Omental fat pad (tissue), 4 donors: ENCODE data around the gene TGM1. TPM values are rescaled to one million over a fixed set of nuclear protein-coding genes. Genes with fewer than 3 reads are reported as not detected.
A peak's percentile ranks its signal among the peaks of the same experiment; 100 is the strongest.

Experiments
- ATAC-seq: fragments of 150-250 bp; one replicate; pipeline ENCODE4 v1.9.1; 2016; ENCODE audit warnings: mild to moderate bottlenecking, moderate library complexity; ENCODE audit not compliant: low FRiP score
- DNase-seq: peaks from one replicate; pipeline ENCODE4 v3.0.0-alpha.2; 2019; ENCODE audit warnings: low spot score
- total RNA-seq, 4 donors: library from RNA; depleted of rRNA; stranded (reverse); fragments of >200 nt; gene quantifications; one replicate each; pipeline ENCODE4 v1.1.0, GENCODE V29; 2016
- TF ChIP-seq, protein P1 (sequence below), 3 donors: fragments of 450-650 bp; IDR thresholded peaks; one replicate each; pipeline ENCODE4 v1.5.1; 2016 to 2017; ENCODE audit warnings: antibody characterized with exemption in 3 of 3, mild to moderate bottlenecking in 3 of 3, moderate library complexity in 2 of 3

TGM1 gene
- total RNA-seq, 4 donors from 2014 or later, result 2.0 to 114 (median 79.1) TPM

DNA sequence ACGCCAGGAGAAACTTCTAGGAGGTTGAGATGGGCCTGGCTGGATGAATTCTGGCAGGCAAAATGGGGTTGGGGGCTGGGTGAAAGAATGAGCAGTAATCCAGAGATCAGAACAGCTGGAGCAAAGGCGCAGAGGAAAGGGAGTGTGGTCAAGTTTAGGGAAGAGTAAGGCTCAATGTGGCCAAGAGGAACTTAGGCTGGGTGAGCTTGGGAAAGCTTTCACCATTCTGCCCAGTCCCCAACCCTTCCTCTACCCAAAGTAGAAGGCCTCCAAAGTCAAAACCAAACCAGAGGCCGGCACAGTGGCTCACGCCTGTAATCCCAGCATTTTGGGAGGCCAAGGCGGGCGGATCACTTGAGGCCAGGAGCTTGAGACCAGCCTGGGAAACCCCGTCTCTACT is 18.7 kb upstream of the TGM1 start:
- DNase-seq (no peak), ATAC-seq (no peak)

GRCh38 chr14:24280797-24281460 is 18.0 kb upstream of the TGM1 start:
- DNase-seq (no peak), ATAC-seq (peak; percentile 79)
- TF ChIP-seq, protein P1, sequence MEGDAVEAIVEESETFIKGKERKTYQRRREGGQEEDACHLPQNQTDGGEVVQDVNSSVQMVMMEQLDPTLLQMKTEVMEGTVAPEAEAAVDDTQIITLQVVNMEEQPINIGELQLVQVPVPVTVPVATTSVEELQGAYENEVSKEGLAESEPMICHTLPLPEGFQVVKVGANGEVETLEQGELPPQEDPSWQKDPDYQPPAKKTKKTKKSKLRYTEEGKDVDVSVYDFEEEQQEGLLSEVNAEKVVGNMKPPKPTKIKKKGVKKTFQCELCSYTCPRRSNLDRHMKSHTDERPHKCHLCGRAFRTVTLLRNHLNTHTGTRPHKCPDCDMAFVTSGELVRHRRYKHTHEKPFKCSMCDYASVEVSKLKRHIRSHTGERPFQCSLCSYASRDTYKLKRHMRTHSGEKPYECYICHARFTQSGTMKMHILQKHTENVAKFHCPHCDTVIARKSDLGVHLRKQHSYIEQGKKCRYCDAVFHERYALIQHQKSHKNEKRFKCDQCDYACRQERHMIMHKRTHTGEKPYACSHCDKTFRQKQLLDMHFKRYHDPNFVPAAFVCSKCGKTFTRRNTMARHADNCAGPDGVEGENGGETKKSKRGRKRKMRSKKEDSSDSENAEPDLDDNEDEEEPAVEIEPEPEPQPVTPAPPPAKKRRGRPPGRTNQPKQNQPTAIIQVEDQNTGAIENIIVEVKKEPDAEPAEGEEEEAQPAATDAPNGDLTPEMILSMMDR (IDR thresholded peaks at IDR 0.05), result no peak

More for the DNA sequence above, 18.7 kb upstream of the TGM1 start:
- TF ChIP-seq, protein P1 (IDR thresholded peaks at IDR 0.05), result no peak

- TF ChIP-seq, protein P1 (IDR thresholded peaks at IDR 0.05), result no peak
- DNase-seq, result no peak
- ATAC-seq, result no peak
Observed at GRCh38 chr14:24279301-24280186, 16.6 kb upstream of the TGM1 start.

DNA sequence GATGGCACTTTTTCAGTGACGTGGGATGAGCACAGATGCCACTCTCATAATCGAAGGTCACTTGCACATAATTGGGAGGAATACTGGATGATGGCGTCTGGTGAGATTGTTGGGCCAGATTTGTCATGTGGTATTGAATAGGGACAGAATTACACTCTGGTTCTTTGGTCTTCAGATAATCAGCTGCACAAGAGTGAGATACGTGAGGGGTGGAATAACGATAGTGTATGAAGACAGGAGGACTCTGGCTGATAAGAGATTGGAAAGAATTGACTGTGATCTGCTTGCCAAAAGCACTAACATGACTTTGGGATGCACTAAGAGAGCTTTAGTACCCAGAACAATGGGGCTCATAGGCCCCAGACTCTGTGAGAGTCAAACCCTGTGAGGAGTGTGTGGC is 15.4 kb upstream of the TGM1 start:
- no peak for ATAC-seq
- DNase-seq, result no peak
- TF ChIP-seq, protein P1 (IDR thresholded peaks at IDR 0.05), result no peak

DNA sequence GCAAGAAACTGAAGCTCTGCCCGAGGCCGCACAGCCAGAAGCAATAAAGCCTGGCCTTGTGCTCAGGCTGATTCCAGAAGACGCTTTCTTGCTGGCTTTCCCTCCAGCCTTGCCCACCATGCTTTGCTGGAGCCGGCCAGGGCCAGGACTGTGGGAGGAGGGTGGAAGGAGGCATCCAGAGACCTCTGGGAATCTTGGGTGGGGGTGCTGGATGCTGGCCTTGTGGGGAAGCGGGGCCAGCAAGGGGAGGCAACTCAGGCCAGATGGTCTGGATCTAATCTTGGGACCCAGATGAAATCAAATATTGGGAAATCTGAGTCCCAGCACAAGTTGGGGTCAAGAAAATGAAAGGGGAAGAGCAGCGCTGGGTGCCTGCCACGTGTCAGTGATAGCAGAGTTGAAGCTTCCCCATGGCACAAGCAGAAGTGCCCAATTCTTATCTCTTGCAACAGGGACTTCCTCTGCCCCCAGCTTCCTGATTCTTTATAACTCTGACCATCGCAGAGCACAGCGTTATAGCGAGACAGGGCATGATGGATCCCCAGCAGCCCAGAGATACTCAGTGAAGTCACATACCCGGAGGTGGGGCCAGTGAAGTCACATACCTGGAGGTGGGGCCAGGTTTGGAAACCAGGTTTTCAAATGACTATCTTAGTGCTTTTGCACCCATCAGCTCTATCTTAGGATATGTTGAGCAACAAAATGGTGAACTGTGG is 14.8 kb upstream of the TGM1 start:
- TF ChIP-seq, protein P1 (IDR thresholded peaks at IDR 0.05), result no peak
- DNase-seq, result no peak
- no peak for ATAC-seq

DNA sequence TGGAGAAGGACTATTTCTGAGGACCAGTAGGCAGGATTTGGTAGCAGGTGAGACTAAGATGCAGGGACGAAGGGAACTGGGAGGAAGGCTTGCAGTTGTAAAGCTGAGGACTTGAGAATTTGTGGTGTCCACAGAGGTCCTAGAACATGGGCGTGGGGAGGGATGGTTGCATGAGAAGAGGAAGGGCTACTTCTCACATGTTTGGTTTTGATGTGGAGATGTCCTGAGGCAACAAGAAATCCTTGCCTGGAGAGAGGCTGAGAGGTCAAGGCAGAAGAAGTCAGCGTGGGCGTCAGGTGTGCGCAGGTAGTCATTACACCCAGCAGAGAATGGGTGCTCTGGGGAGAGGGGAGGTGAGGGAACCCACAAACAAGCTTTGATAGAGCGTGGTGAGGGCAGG is 14.1 kb upstream of the TGM1 start:
- TF ChIP-seq, protein P1 (IDR thresholded peaks at IDR 0.05), result no peak
- ATAC-seq (no peak), DNase-seq (no peak)
